ENCODE results near the gene FEN1. TPM values are rescaled to one million over a fixed set of nuclear protein-coding genes. Genes with fewer than 3 reads are reported as not detected.

Gene FEN1, protein sequence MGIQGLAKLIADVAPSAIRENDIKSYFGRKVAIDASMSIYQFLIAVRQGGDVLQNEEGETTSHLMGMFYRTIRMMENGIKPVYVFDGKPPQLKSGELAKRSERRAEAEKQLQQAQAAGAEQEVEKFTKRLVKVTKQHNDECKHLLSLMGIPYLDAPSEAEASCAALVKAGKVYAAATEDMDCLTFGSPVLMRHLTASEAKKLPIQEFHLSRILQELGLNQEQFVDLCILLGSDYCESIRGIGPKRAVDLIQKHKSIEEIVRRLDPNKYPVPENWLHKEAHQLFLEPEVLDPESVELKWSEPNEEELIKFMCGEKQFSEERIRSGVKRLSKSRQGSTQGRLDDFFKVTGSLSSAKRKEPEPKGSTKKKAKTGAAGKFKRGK
- 13.0 and 14.6 TPM in 2 replicates for total RNA-seq

DNA sequence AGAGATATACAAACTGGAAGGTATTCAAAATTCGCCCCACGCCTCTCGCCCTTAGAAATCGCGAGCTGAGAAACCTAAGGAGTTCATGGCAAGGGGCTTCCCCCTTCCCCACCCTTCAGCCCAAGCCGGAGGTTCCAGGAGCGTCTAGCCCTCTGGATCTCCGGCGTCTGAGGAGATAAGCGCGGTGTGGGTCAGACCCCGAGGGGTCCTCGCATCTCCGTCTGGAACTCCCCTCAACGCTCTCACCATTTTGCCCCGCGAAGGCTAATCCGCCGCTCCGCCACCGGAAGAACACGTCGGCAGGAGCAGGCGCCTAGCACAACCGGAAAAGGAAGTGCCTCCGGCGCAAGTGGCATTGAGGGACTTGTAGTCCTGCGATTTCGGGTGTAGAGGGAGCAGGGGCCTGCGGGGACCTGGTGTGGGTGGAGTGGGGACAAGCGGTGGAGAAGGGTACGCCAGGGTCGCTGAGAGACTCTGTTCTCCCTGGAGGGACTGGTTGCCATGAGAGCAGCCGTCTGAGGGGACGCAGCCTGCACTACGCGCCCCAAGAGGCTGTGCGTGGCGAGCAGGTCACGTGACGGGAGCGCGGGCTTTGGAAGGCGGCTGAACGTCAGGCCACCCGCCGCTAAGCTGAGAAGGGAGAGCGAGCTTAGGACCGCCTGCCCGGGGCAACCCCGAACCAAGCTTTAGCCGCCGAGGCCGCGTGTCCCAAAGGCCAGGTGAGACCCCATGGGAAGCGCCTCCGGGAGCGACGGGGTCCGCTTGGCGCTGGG, at the start of gene FEN1, which contains the start of gene TMEM258:
TSS of gene FEN1 (plus strand) at position 602 of the 773 bp plus-strand sequence. CDS start 2,451 bp downstream, outside the sequence.
TSS of gene TMEM258 (minus strand) at position 290 of the 773 bp plus-strand sequence. CDS start at position 249, 41 bp downstream.

DNA sequence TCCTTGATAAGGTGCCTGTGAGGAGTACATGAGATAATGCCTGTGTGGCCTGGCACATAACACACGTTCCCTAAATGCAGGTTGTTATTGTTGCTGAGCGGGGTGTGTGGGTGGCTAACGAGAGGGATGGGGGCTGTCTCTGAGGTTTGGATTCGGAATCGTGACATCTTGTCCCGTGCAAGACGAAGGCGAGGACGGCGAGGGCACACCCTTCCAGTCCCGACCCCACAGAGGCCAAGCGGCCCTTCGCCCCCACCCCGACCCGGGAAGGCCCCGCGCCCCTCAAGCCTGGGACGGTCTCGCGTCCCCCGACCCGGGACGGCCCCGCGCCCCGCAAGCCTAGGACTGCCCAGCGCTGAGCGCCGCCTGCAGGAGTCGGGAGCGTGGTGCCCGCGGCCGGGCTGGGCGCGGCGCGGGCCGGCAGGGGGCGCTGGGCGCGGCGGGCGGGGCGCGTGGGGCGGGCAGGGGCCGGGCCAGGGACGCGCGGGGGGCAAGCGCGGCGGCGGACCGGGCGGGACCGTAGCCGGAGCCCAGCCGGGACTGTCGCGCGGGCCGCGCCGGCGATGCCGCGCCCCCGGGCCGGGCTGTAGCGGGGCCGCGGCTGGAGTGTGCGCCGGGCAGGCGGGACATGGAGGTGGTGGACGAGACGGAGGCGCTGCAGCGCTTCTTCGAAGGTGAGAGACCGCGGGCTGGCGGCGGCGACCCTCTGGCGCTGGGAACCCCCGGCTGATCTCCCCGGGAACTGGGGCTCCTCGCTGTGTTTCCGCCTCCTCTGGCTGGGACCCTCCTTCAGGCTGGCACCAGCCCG, 40.4 kb upstream of the FEN1 start, which contains the start of gene MYRF:
TSS of gene MYRF (plus strand) at position 520 of the 808 bp plus-strand sequence. CDS start at position 629, 109 bp downstream.

DNA sequence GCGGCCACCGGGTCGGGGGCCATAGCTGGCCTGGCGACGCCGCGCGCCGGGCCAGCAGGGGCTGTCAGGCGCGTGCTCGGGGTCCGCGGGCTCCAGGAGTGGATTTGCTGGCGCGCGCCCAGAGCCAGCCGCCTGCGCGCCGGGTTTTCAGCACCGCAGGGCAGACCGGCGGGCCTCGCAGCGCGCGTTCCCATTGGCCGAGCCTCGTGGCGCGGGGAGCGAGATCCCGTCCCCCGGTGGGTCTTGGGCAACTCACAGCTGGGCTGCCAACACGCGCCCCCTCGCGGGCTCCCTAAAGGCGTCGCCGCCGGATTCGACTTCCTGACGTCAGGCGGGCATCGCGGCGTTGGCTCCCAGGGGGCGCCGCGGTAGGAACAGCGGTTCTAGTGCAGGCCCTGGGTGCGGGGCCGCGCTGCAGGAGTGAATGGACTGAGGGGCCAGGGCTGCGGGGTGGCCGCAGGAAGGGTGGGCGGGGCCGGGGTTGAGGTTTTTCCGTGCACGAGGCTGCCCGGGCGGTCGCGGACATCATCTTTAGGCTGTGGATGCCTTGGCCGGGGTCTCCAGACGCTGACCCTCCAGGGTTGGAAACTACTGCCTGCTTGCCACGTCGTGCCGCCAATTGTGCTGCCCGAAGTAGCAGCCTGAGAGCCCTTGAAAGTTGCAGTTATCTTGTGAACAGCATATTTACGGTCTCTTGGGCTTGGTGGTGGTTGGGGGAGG, 24.2 kb downstream of the FEN1 start, which contains the start of gene FADS1:
TSS of gene FADS1 (minus strand) at position 268 of the 720 bp plus-strand sequence. CDS start at position 194, 74 bp downstream.

DNA sequence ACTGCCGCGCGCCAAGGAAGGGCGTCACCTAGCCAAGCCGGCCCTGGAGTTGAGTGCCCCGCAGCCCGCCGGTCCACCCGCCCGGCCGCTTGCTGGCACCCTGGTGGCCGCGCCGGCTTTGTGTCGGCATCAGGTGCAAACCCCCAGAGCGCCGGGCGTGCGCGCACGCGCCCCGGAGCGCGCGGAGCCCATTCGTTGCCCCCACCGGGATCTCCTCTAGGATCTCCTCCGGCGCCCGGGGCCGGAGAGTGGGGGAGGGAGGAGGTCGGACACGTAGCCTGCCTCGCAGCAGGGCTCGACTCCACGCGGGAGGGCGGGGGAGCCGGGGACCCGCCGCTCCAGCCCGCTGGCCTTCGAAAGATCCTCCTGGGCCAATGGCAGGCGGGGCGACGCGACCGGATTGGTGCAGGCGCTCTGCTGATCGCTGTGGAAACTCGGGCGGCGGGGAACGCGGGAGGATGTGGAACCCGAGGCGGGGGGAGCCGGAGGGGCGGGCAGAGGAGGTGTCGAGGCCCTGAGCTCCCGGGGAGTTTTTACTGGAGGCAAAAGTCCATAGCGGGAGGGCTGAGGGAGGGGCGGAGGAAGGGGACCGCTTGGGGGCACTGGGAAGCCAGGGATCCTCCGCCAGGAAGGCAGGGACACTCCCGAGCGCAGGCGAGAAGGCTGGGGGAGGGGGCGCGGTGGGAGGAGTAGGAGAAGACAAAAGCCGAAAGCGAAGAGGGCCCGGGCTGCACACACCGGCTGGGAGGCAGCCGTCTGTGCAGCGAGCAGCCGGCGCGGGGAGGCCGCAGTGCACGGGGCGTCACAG, 35.1 kb downstream of the FEN1 start, which contains the start of gene FADS2:
TSS of gene FADS2 (plus strand) at position 730 of the 808 bp plus-strand sequence. CDS start 91 bp downstream, outside the sequence.

Other genes starting within 250 kb of the FEN1 start
- 0.22 and 0.39 TPM in 2 replicates for gene SYT7, start 211.8 kb upstream of the FEN1 start, total RNA-seq
- 6.3 and 6.6 TPM in 2 replicates for gene DAGLA, start 112.5 kb upstream of the FEN1 start, total RNA-seq
- gene MYRF, start 40.3 kb upstream of the FEN1 start, total RNA-seq: 0.22 and 1.2 TPM in 2 replicates
- 55.5 and 105 TPM in 2 replicates for gene TMEM258, start 312 bp upstream of the FEN1 start, total RNA-seq
- gene FADS1, start 24.1 kb downstream of the FEN1 start, total RNA-seq: 16.1 and 47.3 TPM in 2 replicates
- 10.6 and 41.1 TPM in 2 replicates for gene FADS2, start 35.4 kb downstream of the FEN1 start, total RNA-seq
- 4.0 and 5.1 TPM in 2 replicates for gene FADS3, start 98.6 kb downstream of the FEN1 start, total RNA-seq
- gene RAB3IL1, start 124.7 kb downstream of the FEN1 start, total RNA-seq: 0.79 TPM in 1 of 2 replicates, not detected in the other
- under 0.01 and 0.11 TPM in 2 replicates for gene BEST1, start 157.4 kb downstream of the FEN1 start, total RNA-seq
- gene FTH1, start 174.7 kb downstream of the FEN1 start, total RNA-seq: 180 and 397 TPM in 2 replicates

Data from placental epithelial cell (primary cell).